Keratinocyte (primary cell): ENCODE results near the gene LCE1F.

Experiments
- EZH2 ChIP-seq: IDR thresholded peaks from one replicate; pipeline ENCODE4 v1.6.1; 2012; ENCODE audit warnings: inconsistent platforms, mild to moderate bottlenecking, low read length, moderate library complexity
- TF ChIP-seq, protein P1 (sequence below), 3 experiments: IDR thresholded peaks in 1 of 3; conservative IDR thresholded peaks in 1 of 3; optimal IDR thresholded peaks in 1 of 3; 2 replicates in 2 of 3; 3 replicates in 1 of 3; pipeline versions ENCODE3 to v1.5.1; 2011; ENCODE audit warnings: low read length in 3 of 3, mild to moderate bottlenecking in 3 of 3, moderate library complexity in 2 of 3, control low read depth in 1 of 3, inconsistent platforms in 1 of 3; ENCODE audit not compliant: insufficient read depth in 2 of 3; ENCODE audit errors: extremely low read depth in 1 of 3

DNA sequence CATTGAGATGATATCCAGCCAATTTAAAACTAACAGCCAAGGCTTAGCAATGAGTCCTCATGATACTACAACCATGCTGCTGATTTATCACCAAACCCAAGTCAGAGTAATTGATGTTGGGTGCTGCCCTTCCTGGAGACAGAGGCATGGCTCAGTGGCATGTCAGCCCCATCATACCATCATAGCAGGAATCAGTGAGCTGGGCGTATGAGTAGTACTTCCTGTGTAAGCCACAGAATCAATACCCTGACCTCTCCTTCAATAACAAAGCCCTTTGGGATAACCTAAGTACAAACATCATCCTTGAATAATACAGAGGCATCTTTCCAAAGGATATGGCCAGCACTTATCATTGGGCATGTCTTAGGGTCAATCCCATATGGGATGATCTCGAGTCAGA lies 8.2 kb downstream of the LCE1F start:
- TF ChIP-seq, protein P1, sequence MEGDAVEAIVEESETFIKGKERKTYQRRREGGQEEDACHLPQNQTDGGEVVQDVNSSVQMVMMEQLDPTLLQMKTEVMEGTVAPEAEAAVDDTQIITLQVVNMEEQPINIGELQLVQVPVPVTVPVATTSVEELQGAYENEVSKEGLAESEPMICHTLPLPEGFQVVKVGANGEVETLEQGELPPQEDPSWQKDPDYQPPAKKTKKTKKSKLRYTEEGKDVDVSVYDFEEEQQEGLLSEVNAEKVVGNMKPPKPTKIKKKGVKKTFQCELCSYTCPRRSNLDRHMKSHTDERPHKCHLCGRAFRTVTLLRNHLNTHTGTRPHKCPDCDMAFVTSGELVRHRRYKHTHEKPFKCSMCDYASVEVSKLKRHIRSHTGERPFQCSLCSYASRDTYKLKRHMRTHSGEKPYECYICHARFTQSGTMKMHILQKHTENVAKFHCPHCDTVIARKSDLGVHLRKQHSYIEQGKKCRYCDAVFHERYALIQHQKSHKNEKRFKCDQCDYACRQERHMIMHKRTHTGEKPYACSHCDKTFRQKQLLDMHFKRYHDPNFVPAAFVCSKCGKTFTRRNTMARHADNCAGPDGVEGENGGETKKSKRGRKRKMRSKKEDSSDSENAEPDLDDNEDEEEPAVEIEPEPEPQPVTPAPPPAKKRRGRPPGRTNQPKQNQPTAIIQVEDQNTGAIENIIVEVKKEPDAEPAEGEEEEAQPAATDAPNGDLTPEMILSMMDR (optimal IDR thresholded peaks at IDR 0.05 in 1 of 3, IDR thresholded peaks at IDR 0.05 in 1 of 3, conservative IDR thresholded peaks at IDR 0.05 in 1 of 3; ENCODE audit: extremely low read depth in 1 of 3, insufficient read depth in 2 of 3, low read length in 3 of 3): no peak
- no peak for TF ChIP-seq EZH2
